HepG2 (cell line): Measurements from ENCODE around the gene OR2V2. TPM values are rescaled to one million over a fixed set of nuclear protein-coding genes. Genes with fewer than 3 reads are reported as not detected.

Experiments used
- BRD4 ChIP-seq: sonication (generic); formaldehyde crosslinking; IDR thresholded peaks from 2 replicates; pipeline ENCODE4 v1.4.0; 2020; ENCODE audit warnings: missing genetic modification reagents
- ESRRA ChIP-seq: sonication (generic); formaldehyde crosslinking; IDR thresholded peaks from 2 replicates; pipeline ENCODE4 v1.5.1; 2020; ENCODE audit warnings: mild to moderate bottlenecking, low read depth, missing genetic modification reagents
- ISL2 ChIP-seq: sonication (generic); formaldehyde crosslinking; IDR thresholded peaks from 2 replicates; pipeline ENCODE4 v1.5.0; 2020; ENCODE audit warnings: missing genetic modification reagents
- KAT7 ChIP-seq: IDR thresholded peaks from 2 replicates; pipeline ENCODE4 v1.6.1; 2018; ENCODE audit warnings: borderline replicate concordance, missing compliant biosample characterization
- KDM5A ChIP-seq: fragments of 200-600 bp; sonication (generic); IDR thresholded peaks from 2 replicates; pipeline ENCODE4 v1.7.0; 2018; ENCODE audit warnings: antibody characterized with exemption, mild to moderate bottlenecking, low read length, borderline replicate concordance
- LCORL ChIP-seq, 2 experiments: fragments of 450-650 bp in 1 of 2; sonication (generic) in 1 of 2; formaldehyde crosslinking in 1 of 2; IDR thresholded peaks; 2 replicates each; pipeline versions ENCODE4 v1.5.0 to v1.6.1; 2017 to 2020; ENCODE audit warnings: antibody characterized with exemption in 1 of 2, missing genetic modification reagents in 1 of 2
- MAX ChIP-seq: IDR thresholded peaks from 2 replicates; pipeline ENCODE4 v1.6.1; 2012; ENCODE audit warnings: inconsistent platforms
- PAWR ChIP-seq: sonication (generic); formaldehyde crosslinking; IDR thresholded peaks from 2 replicates; pipeline ENCODE4 v1.4.0; 2020; ENCODE audit warnings: missing genetic modification reagents, mild to moderate bottlenecking, borderline replicate concordance
- RNF2 ChIP-seq: fragments of 450-650 bp; conservative IDR thresholded peaks from 2 replicates; pipeline ENCODE4 v1.6.1; 2016; ENCODE audit warnings: low read depth
- SAP130 ChIP-seq: IDR thresholded peaks from 2 replicates; pipeline ENCODE4 v1.6.1; 2016; ENCODE audit warnings: low read depth
- SNAPC4 ChIP-seq: sonication (generic); formaldehyde crosslinking; IDR thresholded peaks from 2 replicates; pipeline ENCODE4 v1.4.0; 2020; ENCODE audit warnings: mild to moderate bottlenecking, missing genetic modification reagents
- ZBTB7A ChIP-seq: sonication (generic); formaldehyde crosslinking; IDR thresholded peaks from 2 replicates; pipeline ENCODE4 v1.8.0; 2022; ENCODE audit warnings: mild to moderate bottlenecking, missing genetic modification reagents
- ZNF101 ChIP-seq: sonication (generic); formaldehyde crosslinking; IDR thresholded peaks from 2 replicates; pipeline ENCODE4 v1.4.0; 2020; ENCODE audit warnings: mild to moderate bottlenecking, low read depth, missing genetic modification reagents, borderline replicate concordance
- ZNF205 ChIP-seq: IDR thresholded peaks from 2 replicates; pipeline ENCODE4 v1.6.1; 2018; ENCODE audit warnings: missing biosample characterization, missing genetic modification reagents
- ZNF547 ChIP-seq: sonication (generic); formaldehyde crosslinking; IDR thresholded peaks from 2 replicates; pipeline ENCODE4 v1.5.1; 2020; ENCODE audit warnings: mild to moderate bottlenecking, missing genetic modification reagents
- polyA plus RNA-seq, 8 experiments: library from polyadenylated mRNA; depleted of rRNA in 3 of 8; stranded (reverse) in 7 of 8; unstranded in 1 of 8; fragments of >200 nt; fragmentation: Illumina TruSeq in 4 of 8; extraction: Trizol in 4 of 8; gene quantifications; 2 replicates each; pipeline versions ENCODE4 v1.2.1 to v1.2.3, GENCODE V29; 2011 to 2016; ENCODE audit warnings: low read depth in 4 of 8, missing spikeins in 1 of 8, mixed read lengths in 1 of 8; ENCODE audit not compliant: insufficient read depth in 1 of 8
- total RNA-seq, 5 experiments: library from RNA; depleted of rRNA; stranded (reverse); fragments of >200 nt; fragmentation: Illumina TruSeq; extraction: Trizol; gene quantifications; 2 replicates each; pipeline ENCODE4 v1.2.3, GENCODE V29; 2016; ENCODE audit warnings: low read depth in 1 of 5
- TF ChIP-seq, protein P1 (sequence below): sonication (generic); formaldehyde crosslinking; IDR thresholded peaks from 2 replicates; pipeline ENCODE4 v1.4.0; 2020; ENCODE audit warnings: mild to moderate bottlenecking, missing genetic modification reagents
- TF ChIP-seq, protein P2 (sequence below), 2 experiments: sonication (generic) in 1 of 2; formaldehyde crosslinking in 1 of 2; IDR thresholded peaks; 2 replicates each; pipeline versions ENCODE4 v1.5.1 to v1.6.1; 2011 to 2020; ENCODE audit warnings: borderline replicate concordance in 1 of 2, low read depth in 1 of 2, low read length in 1 of 2, mild to moderate bottlenecking in 1 of 2, missing genetic modification reagents in 1 of 2, moderate library complexity in 1 of 2

Gene OR2V2
- total and polyA plus RNA-seq, 2 of the 13 experiments (the other 11 are each of a cell fraction or from before 2014, with no cell fraction given): not detected

GRCh38 chr5:181187500-181188213, 40.3 kb downstream of the OR2V2 start (continued):
- peak; percentile 45 for TF ChIP-seq SAP130 (CRISPR knock-in tag)
- TF ChIP-seq KDM5A: peak; percentile 9; the same call in 1 of the 2 replicates
- peak; percentile 70; the same call in 1 of the 2 replicates for TF ChIP-seq ZNF547 (CRISPR knock-in tag)
- TF ChIP-seq SNAPC4 (CRISPR knock-in tag): no peak
- TF ChIP-seq ZNF101 (CRISPR knock-in tag): 0 out of 2 replicates have a peak, but pooled peaks have one; percentile 49
- TF ChIP-seq, protein P1, sequence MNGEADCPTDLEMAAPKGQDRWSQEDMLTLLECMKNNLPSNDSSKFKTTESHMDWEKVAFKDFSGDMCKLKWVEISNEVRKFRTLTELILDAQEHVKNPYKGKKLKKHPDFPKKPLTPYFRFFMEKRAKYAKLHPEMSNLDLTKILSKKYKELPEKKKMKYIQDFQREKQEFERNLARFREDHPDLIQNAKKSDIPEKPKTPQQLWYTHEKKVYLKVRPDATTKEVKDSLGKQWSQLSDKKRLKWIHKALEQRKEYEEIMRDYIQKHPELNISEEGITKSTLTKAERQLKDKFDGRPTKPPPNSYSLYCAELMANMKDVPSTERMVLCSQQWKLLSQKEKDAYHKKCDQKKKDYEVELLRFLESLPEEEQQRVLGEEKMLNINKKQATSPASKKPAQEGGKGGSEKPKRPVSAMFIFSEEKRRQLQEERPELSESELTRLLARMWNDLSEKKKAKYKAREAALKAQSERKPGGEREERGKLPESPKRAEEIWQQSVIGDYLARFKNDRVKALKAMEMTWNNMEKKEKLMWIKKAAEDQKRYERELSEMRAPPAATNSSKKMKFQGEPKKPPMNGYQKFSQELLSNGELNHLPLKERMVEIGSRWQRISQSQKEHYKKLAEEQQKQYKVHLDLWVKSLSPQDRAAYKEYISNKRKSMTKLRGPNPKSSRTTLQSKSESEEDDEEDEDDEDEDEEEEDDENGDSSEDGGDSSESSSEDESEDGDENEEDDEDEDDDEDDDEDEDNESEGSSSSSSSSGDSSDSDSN (CRISPR knock-in tag): peak; percentile 76
- TF ChIP-seq LCORL (IDR thresholded peaks at IDR 0.05): no peak
- peak; percentile 38; the same call in 1 of the 2 replicates for TF ChIP-seq LCORL (CRISPR knock-in tag; IDR thresholded peaks at IDR 0.05)
- peak; percentile 46 for TF ChIP-seq MAX
- TF ChIP-seq ZBTB7A: no peak
- peak; percentile 28; the same call in 1 of the 2 replicates for TF ChIP-seq KAT7 (CRISPR knock-in tag)
- TF ChIP-seq BRD4: peak; percentile 61
- peak; percentile 47; the same call in 1 of the 2 replicates for TF ChIP-seq ISL2 (CRISPR knock-in tag)
- TF ChIP-seq ZNF205 (CRISPR knock-in tag): peak; percentile 70
- 0 out of 2 replicates have a peak, but pooled peaks have one; percentile 42 for TF ChIP-seq ESRRA
- TF ChIP-seq RNF2: no peak
- TF ChIP-seq, protein P2, sequence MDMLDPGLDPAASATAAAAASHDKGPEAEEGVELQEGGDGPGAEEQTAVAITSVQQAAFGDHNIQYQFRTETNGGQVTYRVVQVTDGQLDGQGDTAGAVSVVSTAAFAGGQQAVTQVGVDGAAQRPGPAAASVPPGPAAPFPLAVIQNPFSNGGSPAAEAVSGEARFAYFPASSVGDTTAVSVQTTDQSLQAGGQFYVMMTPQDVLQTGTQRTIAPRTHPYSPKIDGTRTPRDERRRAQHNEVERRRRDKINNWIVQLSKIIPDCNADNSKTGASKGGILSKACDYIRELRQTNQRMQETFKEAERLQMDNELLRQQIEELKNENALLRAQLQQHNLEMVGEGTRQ (IDR thresholded peaks at IDR 0.05; ENCODE audit: low read depth, low read length): no peak
- TF ChIP-seq, protein P2 (CRISPR knock-in tag; IDR thresholded peaks at IDR 0.05; ENCODE audit: borderline replicate concordance): 0 out of 2 replicates have a peak, but pooled peaks have one; percentile 16
- peak; percentile 88; the same call in 1 of the 2 replicates for TF ChIP-seq PAWR
